Measurements from ENCODE around the gene COA5.

COA5 gene, protein sequence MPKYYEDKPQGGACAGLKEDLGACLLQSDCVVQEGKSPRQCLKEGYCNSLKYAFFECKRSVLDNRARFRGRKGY

DNA sequence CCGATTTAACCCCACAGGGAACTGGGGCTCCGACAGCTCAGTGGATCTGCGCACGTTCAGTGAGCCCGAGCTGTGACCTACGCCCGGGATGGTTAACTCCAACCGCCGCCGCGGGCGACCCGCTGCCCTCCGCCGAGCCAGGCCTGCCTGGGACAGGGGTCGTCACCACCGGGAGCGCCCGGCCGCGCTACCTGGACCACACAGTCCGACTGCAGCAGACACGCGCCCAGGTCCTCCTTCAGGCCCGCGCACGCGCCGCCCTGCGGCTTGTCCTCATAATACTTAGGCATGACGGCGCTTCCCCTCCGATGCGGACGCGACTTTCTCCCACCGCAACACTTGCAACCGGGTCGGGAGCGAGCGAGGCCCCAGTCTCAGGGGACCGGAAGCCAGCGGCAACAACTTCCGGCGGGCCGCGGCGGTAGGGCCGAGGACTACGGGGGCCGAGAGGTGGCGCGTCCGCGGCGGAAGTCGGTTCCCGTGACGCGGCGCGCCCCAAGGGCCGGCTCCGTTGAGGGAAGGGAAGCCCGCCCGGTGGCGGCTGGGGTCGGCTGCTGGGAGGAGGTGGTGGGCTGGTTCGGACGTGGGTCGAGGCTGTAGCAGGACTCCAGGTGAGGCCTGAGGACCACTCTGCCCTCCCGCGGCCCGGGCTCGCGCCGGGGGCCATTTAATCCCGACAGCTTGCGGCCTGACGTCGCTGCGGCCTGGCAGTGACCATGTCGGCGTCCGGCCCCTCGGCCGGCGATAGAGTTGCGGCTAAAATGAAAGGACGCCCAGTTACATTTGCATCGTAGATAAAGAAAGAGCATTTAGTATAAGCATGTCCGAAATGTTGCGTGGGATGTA lies at the start of gene COA5, which contains the start of gene UNC50:
TSS of gene COA5 (minus strand) at position 397 of the 846 bp plus-strand sequence. CDS start at position 290, 107 bp downstream.
TSS of gene UNC50 (plus strand) at position 474 of the 846 bp plus-strand sequence. CDS start 1,171 bp downstream, outside the sequence.
- peak; percentile 90 for DNase-seq (ENCODE audit: low spot score)

DNA sequence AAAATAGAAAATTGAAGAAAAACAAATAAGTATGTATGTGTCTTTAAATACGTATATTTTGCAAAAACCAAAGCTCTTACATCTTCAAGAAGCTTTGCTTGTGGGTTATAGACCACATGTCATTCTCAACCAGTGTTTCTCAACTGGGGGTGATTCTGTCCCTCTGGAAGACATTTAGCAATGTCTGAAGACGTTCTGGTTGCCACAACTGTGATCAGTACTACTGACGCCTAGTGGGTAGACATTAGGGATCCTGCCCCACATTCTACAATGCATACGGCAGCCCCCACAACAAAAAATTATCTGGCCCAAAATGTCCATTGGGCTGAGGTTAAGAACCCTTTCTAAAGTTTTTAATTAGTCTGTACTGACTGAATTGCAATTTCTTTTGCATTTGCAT lies 48.5 kb upstream of the COA5 start:
- DNase-seq (ENCODE audit: low spot score) = peak; percentile 57

DNA sequence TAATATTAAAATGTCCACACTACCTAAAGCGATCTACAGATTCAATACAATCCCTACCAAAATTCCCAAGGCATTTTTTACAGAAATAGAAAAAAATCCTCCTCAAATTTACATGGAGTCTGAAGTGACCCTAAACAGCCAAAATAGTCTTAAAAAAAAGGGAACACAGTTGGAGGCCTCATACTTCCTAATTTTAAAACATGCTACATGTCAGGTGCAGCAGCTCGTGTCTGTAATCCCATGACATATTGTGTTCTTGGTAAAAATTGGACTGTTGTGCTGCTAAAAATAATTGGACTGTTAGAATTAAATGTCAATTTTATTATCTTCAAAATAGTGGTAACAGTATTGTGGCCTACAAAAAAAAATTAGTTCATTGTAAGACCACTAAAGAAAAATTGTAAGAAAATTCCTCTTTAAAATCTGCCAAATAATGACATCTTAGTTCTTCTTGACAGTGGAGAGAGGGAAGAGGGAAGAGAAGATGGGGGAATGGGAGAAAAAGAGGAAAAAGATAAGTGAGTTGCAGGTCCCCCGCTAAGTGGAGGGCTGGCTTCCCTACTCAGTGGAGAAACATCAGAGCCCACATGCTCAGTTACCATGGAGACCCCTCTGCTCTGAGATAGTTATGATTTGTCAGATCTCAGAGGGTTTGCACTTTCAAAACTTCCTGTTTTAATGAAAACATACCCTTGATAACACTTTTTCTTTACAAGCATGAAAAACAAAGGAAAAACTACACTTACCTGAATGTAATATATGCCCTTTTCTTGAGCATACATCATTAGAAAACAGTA lies 46.6 kb upstream of the COA5 start:
- DNase-seq (ENCODE audit: low spot score) = peak; percentile 66

DNA sequence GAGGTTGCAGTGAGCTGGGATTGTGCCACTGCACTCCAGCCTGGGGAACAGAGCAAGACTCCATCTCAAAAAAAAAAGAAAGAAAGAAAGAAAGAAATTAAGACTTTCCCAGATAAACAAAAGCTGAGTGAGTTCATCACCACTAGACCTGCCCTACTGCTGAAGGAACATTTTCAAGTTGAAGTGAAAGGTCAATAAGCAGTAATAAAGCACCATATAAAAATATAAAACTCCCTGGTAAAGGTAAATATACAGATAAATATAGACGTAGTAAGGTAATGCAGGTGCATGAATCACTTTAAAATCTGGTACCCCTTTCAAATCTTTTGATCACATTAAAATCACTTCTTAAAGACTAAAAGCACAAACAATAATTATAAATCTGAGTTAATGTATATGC lies 42.7 kb upstream of the COA5 start:
- DNase-seq (ENCODE audit: low spot score) = no peak

DNA sequence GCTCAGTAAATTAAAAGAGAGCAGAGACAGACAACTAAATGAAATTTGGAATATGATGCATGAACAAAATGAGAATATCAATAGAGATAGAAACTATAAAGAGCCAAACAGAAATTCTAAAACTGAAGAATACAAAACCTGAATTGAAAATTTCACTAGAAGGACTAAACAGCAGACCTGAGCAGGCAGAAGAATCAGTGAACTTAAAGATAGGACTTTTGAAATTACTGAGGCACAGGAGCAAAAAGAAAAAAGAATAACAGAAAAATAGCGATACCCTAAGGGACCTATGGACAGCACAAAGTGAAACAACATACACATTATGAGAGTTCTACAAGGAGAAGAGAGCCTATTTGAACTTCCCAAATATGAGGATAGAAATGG lies 41.7 kb upstream of the COA5 start:
- no peak for DNase-seq (ENCODE audit: low spot score)

DNA sequence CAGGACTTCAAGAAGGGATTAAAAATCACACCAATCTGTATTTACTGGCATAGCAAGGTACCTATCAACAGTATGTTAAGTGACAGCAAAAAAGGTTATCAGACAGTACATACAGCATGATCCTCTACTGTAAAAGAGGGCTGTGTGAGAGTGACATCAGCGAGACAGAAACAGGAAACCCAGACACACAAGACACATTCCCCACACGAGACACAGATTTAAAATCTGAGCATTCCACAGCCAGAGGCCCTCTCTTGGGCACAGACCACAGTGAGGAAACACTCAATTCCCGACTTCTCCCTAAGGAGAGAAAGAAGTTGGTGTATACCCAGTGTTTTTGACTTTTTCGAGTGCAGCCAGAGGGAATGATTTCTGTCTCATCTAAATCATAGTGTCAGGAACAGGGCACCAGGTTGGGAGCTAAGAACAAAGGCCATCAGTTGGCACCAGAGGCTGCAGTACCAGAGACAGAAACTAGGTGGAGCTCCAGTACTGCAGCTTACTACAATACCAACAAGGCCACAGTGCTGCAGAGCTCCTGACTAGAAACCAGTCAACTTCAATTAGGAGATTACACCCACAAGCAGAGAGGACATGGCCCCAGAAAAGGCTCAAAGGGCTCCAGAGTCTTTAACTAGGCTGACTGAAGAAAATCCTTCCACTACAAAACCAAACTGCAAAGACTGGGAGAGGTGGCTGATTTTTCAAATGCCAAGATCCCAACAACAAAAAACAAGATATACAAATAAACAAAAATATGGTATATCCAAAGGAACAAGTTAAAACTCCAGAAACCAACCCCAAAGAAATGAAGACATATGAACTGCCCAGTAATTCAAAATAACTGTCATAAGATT lies 41.1 kb upstream of the COA5 start:
- DNase-seq (ENCODE audit: low spot score) = peak; percentile 92

DNA sequence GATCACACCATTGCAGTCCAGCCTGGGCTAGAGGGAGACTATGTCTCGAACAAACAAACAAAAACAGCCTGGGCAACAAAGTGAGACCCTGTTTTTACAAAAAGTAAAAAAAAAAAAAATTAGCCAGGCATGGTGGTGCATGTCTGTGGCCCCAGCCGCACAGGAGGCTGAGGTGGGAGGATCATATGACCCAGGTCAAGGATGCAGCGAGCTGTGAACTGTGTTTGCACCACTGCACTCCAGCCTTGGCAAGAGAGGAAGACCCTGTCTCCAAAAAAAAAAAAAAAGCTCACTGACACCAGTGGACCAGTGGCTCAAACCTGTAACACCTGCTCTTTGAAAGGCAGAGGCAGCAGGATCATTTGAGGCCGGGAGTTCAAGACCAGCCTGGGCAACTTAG lies 40.1 kb upstream of the COA5 start:
- no peak for DNase-seq (ENCODE audit: low spot score)

DNA sequence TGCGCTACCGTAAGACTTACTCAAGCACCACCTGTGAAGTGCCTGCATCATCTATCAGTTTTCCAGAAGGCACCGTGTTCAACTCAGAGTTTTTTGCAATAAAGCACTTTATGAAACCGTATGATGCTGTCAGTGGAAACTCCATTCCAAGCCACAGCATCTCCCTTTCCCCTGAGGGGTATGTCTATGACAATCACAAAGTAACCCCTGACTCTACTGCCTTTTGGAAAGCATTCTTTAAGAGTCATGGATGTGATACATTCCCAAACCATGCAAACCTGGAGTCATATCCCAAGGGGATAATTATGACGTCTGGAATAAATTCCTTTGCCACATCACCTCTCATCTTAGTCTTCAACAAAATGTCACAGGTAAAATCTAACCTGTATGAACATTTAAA lies 39.3 kb upstream of the COA5 start:
- DNase-seq (ENCODE audit: low spot score) = no peak

DNA sequence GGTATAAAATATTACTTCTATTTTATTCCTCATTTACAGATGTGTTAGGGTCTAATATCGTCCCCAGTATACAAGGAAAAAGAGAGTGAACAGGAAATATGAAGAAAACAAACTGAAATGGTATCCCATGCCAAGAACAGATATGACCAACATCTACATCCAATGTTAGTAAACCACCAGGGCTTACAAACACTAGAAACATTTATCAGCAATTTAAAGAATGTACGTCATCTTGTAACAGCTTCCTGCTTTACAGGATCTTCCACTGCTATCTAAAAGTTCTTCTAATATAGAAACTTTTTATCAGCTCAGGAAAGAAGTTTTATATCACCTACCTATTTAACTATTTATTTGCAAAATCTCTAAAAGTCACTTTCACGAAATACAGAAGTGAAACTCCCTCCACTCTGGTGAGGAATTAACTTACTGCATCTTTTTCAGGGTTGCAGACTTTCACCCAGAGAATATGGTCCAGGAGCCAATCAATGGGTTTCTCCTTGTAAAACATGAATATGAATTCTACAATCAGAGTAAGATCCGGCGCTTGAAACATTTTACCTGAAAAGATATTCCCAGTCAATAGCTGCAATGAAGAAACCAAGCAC lies 35.3 kb upstream of the COA5 start:
- no peak for DNase-seq (ENCODE audit: low spot score)

DNA sequence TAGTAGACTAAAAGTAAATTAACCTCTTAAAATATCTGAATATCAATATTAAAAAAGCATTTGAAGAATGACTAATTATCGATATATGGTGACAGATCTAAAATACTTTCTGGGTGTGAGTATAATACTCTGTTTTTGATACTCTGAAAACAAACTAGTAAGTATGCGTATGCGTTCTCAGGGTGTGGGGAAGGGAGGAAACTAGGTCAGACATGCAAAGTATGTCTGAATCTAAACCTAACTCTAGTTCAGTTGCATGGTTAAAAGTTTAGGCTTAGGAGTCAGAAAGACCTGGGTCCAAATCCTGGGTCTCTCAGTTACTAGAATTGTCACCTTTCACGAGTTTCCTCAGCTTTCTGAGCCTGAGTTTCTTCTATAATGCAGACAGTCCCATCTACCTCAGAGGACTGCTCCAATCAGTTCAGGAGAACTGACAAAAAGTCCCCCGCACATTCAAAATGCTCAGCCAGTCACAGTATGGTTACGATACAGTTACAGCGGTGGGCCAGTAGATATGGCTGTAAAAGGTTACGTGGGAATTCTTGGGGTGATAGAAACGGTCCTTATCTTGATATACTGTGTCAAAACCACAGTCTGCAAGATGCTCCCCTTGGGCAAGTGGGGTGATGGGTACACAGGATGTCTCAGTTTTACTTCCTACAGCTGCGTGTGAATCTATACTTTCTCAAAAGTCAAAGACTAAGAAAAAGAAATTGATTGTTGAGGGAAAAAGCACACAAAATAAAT lies 29.3 kb upstream of the COA5 start:
- peak; percentile 73 for DNase-seq (ENCODE audit: low spot score)

DNA sequence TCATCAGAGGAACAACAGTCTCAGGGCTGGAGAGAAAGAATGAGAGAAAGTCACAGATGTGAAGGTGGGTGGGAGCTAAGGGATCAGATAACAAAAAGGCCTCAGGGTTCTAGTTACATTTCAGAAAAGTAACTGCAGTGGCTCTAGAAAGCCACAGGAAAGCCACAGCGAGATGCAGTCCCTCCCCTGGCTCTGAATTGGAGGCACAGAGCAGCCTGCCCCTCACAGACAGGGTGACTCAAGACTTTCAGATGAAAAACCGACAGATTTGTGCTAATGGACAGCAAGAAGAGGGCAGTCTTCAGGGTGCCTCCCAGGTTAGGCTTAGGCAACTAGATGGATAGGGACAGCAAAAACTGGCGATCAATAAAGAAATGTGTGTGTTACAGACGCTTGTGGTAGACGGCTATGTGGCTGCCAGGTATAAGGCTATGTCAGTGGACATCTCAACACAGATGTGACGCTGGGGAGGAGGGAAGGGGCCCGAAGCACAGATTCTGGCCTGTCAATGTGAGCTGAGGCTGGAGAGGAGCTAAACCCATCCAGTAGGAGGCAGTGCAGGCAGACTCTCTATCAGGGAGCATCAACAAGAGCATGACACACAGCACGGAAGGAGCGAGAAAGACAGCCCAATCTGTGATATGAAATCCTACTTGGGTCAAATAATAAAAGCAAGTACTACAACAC lies 26.2 kb upstream of the COA5 start:
- DNase-seq (ENCODE audit: low spot score) = peak; percentile 72

DNA sequence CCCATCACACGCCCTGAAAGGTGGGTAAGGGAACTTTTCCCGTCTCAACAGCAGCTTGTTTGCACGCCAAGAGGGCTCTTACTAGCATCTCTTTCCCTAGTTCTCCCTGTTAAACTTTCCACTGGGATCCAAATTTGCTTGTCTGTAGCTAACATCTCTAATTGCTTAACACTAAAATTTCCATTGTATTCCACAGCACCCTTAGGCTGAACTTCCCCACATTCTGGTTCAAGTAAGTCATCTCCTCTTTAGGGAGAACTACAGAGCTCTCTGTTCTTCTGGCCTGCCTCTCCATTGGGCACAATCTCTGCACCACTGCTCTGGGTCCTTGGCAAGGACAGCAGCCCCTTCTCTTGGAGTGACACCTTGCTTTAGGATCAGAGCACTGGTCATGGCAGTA lies 24.0 kb upstream of the COA5 start:
- no peak for DNase-seq (ENCODE audit: low spot score)

DNA sequence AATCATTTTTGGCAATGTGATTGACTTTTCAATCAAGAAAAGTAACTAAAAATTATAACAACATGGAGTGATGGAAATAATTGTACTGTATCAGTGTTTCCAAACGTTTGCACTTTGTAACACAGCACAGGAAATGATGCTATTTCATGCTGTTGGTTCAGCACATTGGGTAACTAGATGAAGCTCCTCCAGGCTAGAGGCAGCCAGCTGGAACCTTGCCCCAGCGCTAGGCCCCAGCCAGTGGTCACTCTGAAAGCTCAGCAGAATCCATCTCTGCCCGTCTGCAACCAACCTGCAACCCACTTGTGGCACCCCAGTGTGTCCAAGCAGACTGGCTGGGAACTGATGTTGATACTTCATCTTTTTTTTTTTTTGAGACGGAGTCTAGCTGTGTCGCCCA lies 15.3 kb upstream of the COA5 start:
- no peak for DNase-seq (ENCODE audit: low spot score)

DNA sequence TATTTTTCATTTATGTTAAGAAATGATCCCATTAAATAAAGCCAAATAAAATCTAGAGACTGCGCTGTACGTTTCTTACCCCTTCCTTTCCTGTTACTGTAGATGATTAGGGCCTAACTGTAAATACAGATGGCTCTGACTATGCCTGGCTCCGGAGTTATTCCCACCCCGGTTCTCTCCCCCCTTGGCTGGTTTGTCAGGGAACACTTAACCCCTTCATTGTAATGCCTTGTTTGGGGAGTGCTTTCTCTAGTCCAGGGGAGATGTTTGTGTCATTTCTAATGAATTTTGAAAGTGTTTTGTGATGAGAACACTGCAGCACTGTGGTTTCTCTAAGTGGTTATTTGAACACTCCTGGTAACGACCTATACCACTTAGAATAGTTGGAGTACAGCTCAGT lies 8.8 kb upstream of the COA5 start:
- DNase-seq (ENCODE audit: low spot score) = no peak

DNA sequence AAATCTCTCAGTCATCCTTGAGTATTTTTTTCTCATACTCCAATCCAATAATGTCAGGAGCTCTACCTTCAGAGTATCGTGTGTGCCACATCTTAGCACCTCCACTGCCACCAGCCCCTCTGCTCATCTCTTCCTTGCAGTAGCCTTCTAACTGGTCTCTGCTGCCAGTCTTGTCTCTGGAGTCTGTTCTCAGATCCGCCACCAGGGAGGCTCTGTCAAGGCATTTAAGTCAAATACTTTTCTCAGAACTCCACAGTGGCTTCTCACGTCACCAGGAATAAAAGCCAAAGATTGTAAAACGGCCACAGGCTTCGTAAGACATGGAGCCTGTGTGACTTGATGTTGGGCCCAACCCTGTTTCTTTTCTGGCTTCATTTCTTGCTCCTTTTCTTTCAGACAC lies 7.2 kb upstream of the COA5 start:
- DNase-seq (ENCODE audit: low spot score) = no peak

DNA sequence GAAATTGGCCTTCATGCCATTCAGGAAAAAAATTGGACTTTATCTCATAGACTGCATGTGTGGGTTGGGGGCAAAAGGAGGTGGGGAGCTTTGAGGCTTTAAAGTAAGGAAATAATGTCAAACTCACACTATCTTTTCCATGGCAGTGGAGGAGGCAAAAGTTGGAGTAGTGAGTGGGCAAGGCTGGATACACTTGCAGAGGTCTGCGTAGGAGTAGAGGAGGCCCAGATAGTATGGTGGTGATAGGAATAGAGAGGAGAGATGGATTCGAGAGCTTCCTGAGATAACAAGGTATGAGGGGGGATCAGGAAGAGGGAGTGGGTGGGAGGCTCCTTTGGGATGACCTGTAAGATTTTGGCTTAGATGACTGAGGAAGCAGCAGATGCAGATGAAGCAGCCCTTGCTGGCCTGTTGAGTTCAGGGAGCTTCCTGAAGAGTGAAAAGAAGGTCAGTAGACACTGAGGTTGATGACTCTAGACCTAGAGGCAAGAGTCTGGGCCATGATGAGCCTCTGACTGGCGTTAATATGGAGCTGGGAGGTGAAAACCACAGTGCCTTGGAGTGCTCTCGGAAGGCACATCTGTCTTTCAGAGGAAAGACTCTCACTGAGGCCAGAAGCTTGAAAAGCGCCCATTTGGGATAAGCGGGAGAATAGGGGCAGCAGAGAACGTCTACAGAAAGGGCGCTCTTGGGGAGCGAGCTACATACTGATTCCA lies 5.9 kb upstream of the COA5 start:
- no peak for DNase-seq (ENCODE audit: low spot score)

DNA sequence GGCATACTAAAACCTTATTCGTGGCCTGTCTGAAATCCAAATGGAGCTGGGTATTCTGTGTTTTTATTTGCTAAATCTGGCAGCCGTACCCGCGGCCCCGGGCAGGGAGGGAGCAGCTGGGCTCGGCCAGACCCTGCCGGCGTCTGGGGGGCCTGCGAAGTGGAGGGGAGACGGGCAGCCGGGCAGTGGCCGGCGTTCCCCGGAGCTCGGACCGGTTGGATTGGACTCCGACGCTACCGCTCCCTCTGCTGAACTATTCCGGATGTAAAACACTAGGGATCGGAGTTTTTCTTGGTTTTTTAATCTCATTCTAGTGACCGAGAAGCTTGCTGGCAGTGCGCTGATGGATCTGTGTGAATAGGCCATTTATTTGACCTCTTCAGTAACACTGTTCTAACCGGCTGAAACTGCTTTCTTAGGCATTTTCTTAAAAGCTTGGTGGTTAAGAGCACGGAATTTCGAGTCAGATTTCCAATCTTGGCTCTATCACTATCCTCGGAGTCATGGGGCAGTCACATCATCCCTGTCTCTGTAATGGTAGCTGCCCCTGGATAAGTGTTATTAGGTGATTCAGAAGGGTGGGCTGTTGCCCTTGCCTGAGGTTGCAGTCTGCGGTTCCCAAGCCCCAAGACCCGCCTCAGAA lies 771 bp upstream of the COA5 start:
- DNase-seq (ENCODE audit: low spot score) = no peak

DNA sequence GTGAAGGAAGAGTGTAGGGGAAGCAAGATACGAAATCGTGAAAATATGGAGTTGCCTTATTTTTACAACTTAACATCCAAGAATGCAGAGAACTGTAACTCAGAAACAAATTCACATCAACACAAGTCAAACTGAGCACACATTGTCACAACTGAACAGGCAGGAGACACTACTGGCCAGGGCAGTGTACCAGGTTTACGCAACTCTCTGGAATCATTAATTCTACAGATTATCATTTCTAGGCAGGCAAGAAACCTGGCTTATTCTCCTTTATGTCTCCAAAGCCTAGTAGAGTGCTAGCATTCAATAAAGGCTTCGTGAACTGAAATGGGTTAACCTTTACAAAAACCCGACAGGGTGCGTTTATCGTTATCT lies 584 bp downstream of the COA5 start:
- DNase-seq (ENCODE audit: low spot score) = no peak

DNA sequence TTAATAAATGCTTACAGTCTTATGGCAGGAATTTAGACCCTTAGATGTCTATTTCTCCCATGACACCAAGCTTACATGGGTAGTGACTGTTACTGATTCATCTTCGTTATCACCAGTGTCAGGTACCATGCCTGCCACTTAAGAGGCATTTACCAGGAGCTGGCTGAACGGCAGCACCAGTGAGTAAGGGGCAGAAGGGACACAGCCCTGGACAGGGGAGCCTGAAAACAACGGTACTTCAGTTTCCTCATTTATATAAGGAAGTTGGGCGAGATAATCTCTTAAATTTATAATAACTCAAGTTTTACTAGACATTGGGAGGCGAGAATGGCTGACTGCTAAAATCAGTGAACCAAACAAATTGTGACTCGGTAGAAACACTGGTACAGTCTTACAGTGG lies 1.2 kb downstream of the COA5 start:
- DNase-seq (ENCODE audit: low spot score) = no peak
